SK-N-SH treated with all-trans-retinoic acid at 6 μM for 48 hours (cell line): ENCODE data around the gene CUL7.

Experiments used
- ATAC-seq: fragments of 200-7000 bp; cut with Tn5 transposase; 3 replicates; pipeline ENCODE4 v1.9.1; 2020; ENCODE audit warnings: mild to moderate bottlenecking, moderate library complexity
- ARNTL ChIP-seq: fragments of 450-650 bp; formaldehyde crosslinking; IDR thresholded peaks from 2 replicates; pipeline ENCODE4 v1.5.0; 2020; ENCODE audit warnings: low read depth, mild to moderate bottlenecking, moderate library complexity, borderline replicate concordance
- BACH2 ChIP-seq: fragments of 250-450 bp; sonication (Bioruptor Pico); IDR thresholded peaks from 2 replicates; pipeline ENCODE4 v1.9.0; 2021; ENCODE audit warnings: mild to moderate bottlenecking, borderline replicate concordance
- CREB5 ChIP-seq: fragments of 250-450 bp; sonication (Bioruptor Pico); IDR thresholded peaks from 2 replicates; pipeline ENCODE4 v1.5.1; 2020; ENCODE audit warnings: low read depth, mild to moderate bottlenecking, moderate library complexity
- CSDC2 ChIP-seq: fragments of 250-450 bp; sonication (Bioruptor Pico); IDR thresholded peaks from 2 replicates; pipeline ENCODE4 v1.5.0; 2020; ENCODE audit warnings: mild to moderate bottlenecking, moderate library complexity
- ESRRG ChIP-seq: fragments of 250-450 bp; sonication (Bioruptor Pico); IDR thresholded peaks from 2 replicates; pipeline ENCODE4 v1.6.1; 2021; ENCODE audit warnings: mild to moderate bottlenecking
- ISL1 ChIP-seq: fragments of 250-450 bp; sonication (Bioruptor Pico); IDR thresholded peaks from 2 replicates; pipeline ENCODE4 v2.1.2; 2022; ENCODE audit warnings: mild to moderate bottlenecking, moderate library complexity
- OSR1 ChIP-seq: fragments of 250-450 bp; sonication (Bioruptor Pico); IDR thresholded peaks from 2 replicates; pipeline ENCODE4 v1.8.0; 2022; ENCODE audit warnings: moderate library complexity, mild to moderate bottlenecking, inconsistent platforms
- PPARA ChIP-seq: fragments of 250-450 bp; sonication (Bioruptor Pico); IDR thresholded peaks from 2 replicates; pipeline ENCODE4 v1.5.0; 2020; ENCODE audit warnings: mild to moderate bottlenecking, borderline replicate concordance
- RARB ChIP-seq: fragments of 250-450 bp; sonication (Bioruptor Pico); IDR thresholded peaks from 2 replicates; pipeline ENCODE4 v1.8.0; 2021; ENCODE audit warnings: mild to moderate bottlenecking, moderate library complexity
- SNAI2 ChIP-seq: fragments of 250-450 bp; sonication (Bioruptor Pico); IDR thresholded peaks from 2 replicates; pipeline ENCODE4 v1.5.0; 2020; ENCODE audit warnings: mild to moderate bottlenecking, moderate library complexity
- TCF4 ChIP-seq: fragments of 250-450 bp; sonication (Bioruptor Pico); IDR thresholded peaks from 2 replicates; pipeline ENCODE4 v1.8.0; 2021; ENCODE audit warnings: mild to moderate bottlenecking, moderate library complexity, borderline replicate concordance
- TOX ChIP-seq: fragments of 250-450 bp; sonication (Bioruptor Pico); IDR thresholded peaks from 2 replicates; pipeline ENCODE4 v1.8.0; 2021; ENCODE audit warnings: mild to moderate bottlenecking, moderate library complexity, borderline replicate concordance
- TSHZ2 ChIP-seq: fragments of 250-450 bp; sonication (Bioruptor Pico); IDR thresholded peaks from 2 replicates; pipeline ENCODE4 v1.5.0; 2020; ENCODE audit warnings: mild to moderate bottlenecking, moderate library complexity
- ZC3H10 ChIP-seq: fragments of 250-450 bp; sonication (Bioruptor Pico); IDR thresholded peaks from 2 replicates; pipeline ENCODE4 v1.5.1; 2021; ENCODE audit warnings: mild to moderate bottlenecking, moderate library complexity
- ZFP3 ChIP-seq: fragments of 250-450 bp; sonication (Bioruptor Pico); IDR thresholded peaks from 2 replicates; pipeline ENCODE4 v1.5.0; 2020; ENCODE audit warnings: mild to moderate bottlenecking, moderate library complexity
- ZFP30 ChIP-seq: fragments of 450-650 bp; formaldehyde crosslinking; IDR thresholded peaks from 2 replicates; pipeline ENCODE4 v1.5.0; 2022; ENCODE audit warnings: mild to moderate bottlenecking, moderate library complexity
- ZNF565 ChIP-seq: fragments of 450-650 bp; formaldehyde crosslinking; conservative IDR thresholded peaks from 2 replicates; pipeline ENCODE4 v1.5.0; 2020; ENCODE audit warnings: low read depth, mild to moderate bottlenecking, moderate library complexity
- ZNF70 ChIP-seq: fragments of 450-650 bp; formaldehyde crosslinking; IDR thresholded peaks from 2 replicates; pipeline ENCODE4 v1.5.0; 2020; ENCODE audit warnings: mild to moderate bottlenecking, moderate library complexity
- ZNF8 ChIP-seq: fragments of 450-650 bp; formaldehyde crosslinking; IDR thresholded peaks from 2 replicates; pipeline ENCODE4 v1.5.0; 2020; ENCODE audit warnings: mild to moderate bottlenecking, moderate library complexity
- TF ChIP-seq, protein P1 (sequence below): fragments of 250-450 bp; sonication (Bioruptor Pico); IDR thresholded peaks from 2 replicates; pipeline ENCODE4 v1.8.0; 2020; ENCODE audit warnings: mild to moderate bottlenecking, moderate library complexity, borderline replicate concordance
- TF ChIP-seq, protein P2 (sequence below): fragments of 250-450 bp; sonication (Bioruptor Pico); IDR thresholded peaks from 2 replicates; pipeline ENCODE4 v1.5.1; 2021; ENCODE audit warnings: mild to moderate bottlenecking, moderate library complexity

The CUL7 gene

GRCh38 chr6:43090559-43090956 is 36.9 kb upstream of the CUL7 start:
- no peak for TF ChIP-seq OSR1
- no peak for TF ChIP-seq ZNF565 (CRISPR knock-in tag)
- TF ChIP-seq ZNF8 (CRISPR knock-in tag), result no peak
- no peak for TF ChIP-seq SNAI2
- TF ChIP-seq BACH2, result no peak
- TF ChIP-seq ZNF70 (CRISPR knock-in tag), result no peak
- TF ChIP-seq PPARA (CRISPR knock-in tag), result no peak
- TF ChIP-seq RARB, result no peak
- TF ChIP-seq CREB5 (CRISPR knock-in tag), result no peak
- TF ChIP-seq ZFP3 (CRISPR knock-in tag), result no peak
- no peak for TF ChIP-seq TOX
- TF ChIP-seq ISL1, result no peak
- TF ChIP-seq ZC3H10, result no peak
- TF ChIP-seq ARNTL (CRISPR knock-in tag), result no peak
- TF ChIP-seq TCF4 (CRISPR knock-in tag), result no peak
- no peak for TF ChIP-seq ESRRG (CRISPR knock-in tag)
- TF ChIP-seq, all 23 proteins: peak for 0

GRCh38 chr6:43089874-43090558 is 36.4 kb upstream of the CUL7 start:
- peak; percentile 74 for ATAC-seq
- TF ChIP-seq CSDC2, result no peak
- no peak for TF ChIP-seq OSR1
- TF ChIP-seq PPARA (CRISPR knock-in tag), result no peak
- no peak for TF ChIP-seq SNAI2
- TF ChIP-seq CREB5 (CRISPR knock-in tag), result no peak
- TF ChIP-seq ZNF8 (CRISPR knock-in tag), result no peak

More at GRCh38 chr6:43090559-43090956, 36.9 kb upstream of the CUL7 start:
- ATAC-seq, result peak; percentile 56

DNA sequence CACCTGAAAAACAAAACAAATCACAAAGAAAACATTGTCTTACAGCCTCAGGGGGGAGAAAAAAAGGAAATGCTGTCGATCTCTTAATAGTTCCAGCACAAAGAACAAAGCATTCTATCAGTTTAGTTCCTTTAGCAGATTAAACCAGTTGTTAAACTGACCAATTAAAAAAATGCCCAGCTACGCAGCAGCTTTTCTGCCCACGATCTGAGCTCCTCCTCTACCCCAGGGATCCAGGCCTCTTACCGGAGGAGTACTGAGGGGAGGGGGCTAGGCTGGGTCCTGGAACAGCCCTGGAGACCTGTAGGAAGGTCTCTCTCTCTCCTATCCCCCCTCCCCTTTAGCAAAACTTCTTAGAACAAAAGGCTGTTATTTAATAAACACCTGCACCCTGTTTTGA is 35.8 kb upstream of the CUL7 start:
- ATAC-seq, result no peak
- TF ChIP-seq ZNF565 (CRISPR knock-in tag) (no peak), ZFP30 (CRISPR knock-in tag) (no peak), TSHZ2 (CRISPR knock-in tag) (no peak), CSDC2 (no peak), TOX (no peak), BACH2 (no peak), ARNTL (CRISPR knock-in tag) (no peak)
- TF ChIP-seq, protein P1, sequence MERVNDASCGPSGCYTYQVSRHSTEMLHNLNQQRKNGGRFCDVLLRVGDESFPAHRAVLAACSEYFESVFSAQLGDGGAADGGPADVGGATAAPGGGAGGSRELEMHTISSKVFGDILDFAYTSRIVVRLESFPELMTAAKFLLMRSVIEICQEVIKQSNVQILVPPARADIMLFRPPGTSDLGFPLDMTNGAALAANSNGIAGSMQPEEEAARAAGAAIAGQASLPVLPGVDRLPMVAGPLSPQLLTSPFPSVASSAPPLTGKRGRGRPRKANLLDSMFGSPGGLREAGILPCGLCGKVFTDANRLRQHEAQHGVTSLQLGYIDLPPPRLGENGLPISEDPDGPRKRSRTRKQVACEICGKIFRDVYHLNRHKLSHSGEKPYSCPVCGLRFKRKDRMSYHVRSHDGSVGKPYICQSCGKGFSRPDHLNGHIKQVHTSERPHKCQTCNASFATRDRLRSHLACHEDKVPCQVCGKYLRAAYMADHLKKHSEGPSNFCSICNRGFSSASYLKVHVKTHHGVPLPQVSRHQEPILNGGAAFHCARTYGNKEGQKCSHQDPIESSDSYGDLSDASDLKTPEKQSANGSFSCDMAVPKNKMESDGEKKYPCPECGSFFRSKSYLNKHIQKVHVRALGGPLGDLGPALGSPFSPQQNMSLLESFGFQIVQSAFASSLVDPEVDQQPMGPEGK (CRISPR knock-in tag), result no peak
- TF ChIP-seq, protein P2, sequence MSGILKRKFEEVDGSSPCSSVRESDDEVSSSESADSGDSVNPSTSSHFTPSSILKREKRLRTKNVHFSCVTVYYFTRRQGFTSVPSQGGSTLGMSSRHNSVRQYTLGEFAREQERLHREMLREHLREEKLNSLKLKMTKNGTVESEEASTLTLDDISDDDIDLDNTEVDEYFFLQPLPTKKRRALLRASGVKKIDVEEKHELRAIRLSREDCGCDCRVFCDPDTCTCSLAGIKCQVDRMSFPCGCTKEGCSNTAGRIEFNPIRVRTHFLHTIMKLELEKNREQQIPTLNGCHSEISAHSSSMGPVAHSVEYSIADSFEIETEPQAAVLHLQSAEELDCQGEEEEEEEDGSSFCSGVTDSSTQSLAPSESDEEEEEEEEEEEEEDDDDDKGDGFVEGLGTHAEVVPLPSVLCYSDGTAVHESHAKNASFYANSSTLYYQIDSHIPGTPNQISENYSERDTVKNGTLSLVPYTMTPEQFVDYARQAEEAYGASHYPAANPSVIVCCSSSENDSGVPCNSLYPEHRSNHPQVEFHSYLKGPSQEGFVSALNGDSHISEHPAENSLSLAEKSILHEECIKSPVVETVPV (CRISPR knock-in tag), result no peak
